Stimulated activated CD4-positive, alpha-beta T cell treated with anti-CD3 and anti-CD28 coated beads, Interleukin-2, amount 100 ng/mL, for 24 hours (primary cell): ENCODE data around the gene FIGNL2.

ENCODE experiments used
- DNase-seq, 2 donors: peaks; one replicate each; pipeline ENCODE4 v3.0.0-alpha.2; 2020

Gene FIGNL2

DNA sequence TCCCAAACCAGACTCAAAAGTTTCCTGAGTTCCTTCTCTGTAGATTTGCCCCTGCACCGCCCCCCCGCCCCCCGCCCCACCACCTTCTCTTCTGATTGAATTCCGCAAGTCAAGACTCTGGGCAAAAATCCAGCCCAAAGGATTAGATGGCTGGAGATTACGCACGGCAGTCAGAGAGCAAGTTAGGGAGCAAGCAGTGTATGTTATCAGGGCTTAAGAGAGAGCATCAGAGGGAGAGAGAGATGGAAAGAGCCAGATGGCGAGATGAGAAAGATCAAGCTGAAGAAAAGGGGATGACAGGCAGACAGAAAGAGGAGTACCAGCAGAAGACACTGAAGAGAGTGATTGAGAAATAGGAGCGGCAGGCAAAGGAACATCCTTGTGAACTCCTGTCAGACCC, 25.5 kb upstream of the FIGNL2 start:
- DNase-seq: no peak

DNA sequence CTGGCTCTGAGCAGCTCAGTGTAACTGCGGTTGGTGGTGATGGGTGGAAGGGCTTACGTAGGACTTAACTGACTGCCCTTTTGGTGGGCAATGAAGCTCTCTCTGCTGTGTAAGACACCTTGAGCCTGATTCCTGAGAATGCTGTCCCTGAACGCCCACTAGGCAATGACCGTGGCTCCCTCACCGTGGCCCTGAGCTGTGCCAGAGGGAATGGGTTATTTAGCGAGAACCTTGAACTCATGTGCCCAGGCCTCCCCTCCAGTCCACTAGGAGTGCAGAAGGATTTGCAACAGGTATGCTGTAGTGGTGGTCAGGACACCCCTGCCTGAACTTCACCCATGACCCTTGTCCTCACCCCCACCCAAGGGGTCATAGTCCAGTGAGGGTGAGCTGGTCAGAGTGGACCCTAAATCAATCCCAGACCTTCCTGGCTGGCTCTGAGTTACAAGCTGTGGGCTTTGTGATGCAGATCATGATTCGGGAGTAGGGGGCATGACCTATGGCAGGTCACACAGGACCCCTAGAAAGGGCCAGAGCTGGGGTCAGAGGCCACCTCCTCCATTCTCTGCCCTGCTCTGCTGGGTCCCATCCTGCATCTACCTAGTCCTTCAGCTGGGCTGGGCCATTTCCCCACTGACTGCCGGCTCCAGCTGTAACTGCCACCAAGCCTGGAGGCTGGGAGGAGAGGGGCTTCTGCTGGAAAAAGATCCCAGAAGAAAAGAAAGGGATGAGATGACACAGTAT, 24.9 kb upstream of the FIGNL2 start:
- no peak for DNase-seq

DNA sequence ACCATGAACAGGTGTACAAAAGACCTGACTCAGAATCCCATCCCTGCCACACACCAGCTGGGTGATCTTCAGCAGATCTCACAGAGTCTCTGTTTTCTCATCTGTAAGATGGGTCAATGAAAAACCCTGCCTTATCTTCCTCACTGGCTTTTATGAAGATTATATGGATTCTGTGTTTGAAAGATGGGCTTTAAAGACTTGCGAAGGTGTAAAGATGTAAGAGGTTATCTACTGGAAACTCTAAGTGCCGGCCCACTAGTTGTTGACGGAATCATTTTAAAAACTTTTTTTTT, 24.1 kb upstream of the FIGNL2 start:
- no peak for DNase-seq

DNA sequence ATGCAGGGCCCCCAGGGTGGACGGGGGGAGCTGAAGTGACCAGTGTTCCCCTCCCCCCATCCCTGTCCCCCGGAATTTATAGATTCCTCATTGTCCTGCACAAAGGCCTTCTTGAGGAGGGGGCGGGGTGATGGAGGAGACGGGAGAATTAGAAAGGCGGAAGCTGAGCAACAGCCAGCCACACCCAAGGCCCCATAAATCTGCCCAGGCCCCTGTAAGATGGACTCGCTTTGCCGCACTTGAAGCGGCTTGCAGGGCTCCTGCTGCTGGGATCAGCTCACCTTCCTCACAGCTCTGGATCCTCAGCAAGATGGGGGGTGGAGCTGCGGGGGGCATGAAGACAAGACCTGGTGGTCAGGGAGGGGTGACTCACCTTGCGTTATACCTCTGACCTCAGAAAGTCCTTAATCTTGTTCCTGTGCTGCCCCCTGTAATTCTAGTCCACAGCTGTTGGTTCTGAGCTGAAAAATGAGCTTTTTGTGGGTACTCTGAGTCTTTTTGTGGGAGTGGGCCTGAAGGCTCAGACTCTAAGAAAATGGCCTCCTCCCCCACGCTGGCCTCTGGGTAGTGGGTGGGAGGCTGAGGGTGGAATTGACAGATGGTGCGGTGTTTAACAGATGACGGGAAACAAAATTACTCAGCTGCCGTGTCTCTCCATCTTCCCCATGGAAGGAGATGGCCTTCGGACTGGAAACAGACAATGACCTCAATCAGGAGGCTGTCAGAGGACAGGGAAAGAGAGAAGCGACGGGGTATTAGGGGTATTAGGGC, 23.6 kb upstream of the FIGNL2 start:
- no peak for DNase-seq

DNA sequence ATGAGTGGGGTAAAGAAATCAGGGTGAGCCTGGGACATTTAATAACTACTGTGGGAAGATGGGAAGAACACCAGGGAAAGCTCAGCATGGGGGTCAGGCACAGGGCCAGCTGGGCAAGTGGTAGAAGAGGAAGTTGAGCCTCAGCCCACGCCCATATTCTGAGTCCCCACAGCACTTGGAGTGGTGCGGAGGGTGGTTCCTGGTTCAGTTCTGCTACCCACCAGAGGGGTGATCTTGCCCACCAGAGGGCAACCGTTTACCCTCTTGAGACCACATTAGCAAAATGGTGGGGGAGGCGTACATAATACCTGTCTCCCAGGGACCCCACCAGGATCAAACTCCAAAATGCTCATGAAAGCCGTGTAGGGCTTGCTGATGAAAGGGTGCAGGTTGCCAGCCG, 22.6 kb upstream of the FIGNL2 start:
- no peak for DNase-seq

DNA sequence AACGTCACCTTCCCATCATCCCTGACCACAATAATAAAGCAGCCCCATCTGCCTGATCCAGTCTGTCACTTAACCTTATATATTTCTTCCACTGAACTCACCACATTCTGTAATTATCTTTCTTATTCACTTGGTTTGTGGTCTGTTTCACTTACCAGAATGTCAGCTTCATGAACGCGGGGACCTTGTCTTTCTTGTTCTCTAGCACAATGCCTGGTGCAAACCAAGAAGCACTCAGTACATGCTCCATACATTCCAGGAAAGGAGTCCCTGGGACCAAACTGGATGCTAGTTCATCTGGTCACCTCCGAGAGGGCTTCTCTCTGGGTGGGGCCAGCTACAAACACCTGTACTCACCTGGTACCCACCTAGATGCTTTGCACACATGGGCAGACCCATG, 22.0 kb upstream of the FIGNL2 start:
- DNase-seq: no peak

DNA sequence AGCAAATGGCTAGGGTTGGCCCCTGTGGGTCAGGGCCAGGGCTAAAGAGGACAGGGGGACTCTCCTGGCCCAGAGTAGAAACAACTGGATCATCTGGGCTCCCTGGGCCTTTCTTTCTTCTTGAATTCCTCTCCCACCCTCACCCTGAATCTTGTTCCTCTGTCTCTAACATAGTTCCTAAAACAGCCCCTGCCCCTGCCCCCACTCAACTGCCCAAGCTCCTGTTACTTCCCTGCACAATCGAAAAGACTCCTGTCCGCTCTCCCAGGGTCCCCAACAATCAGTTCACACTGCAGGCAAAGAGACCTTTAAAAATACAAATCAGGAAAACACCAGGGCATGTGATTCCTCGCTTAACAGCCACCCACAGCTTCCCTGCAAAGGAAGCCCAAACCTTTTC, 21.4 kb upstream of the FIGNL2 start:
- DNase-seq: no peak

DNA sequence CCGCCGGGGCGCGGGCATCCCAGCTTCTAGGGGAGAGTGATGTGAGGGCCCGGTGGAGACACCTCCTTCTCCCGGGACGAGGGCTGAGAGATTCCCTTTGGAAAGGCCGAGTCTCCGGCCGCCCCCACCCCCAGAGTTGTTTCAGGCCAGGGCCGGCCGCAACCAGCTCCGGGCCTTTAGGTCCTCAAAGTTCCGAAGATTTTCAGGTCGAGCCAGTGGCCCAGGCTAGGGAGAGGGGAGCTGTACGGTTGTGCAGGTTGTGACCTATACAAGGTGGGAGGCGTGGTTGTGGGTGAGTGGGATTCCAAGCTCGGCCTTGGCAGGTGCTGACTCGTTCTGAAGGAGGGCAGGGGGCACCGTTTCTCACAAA, 21.0 kb upstream of the FIGNL2 start:
- DNase-seq: no peak

DNA sequence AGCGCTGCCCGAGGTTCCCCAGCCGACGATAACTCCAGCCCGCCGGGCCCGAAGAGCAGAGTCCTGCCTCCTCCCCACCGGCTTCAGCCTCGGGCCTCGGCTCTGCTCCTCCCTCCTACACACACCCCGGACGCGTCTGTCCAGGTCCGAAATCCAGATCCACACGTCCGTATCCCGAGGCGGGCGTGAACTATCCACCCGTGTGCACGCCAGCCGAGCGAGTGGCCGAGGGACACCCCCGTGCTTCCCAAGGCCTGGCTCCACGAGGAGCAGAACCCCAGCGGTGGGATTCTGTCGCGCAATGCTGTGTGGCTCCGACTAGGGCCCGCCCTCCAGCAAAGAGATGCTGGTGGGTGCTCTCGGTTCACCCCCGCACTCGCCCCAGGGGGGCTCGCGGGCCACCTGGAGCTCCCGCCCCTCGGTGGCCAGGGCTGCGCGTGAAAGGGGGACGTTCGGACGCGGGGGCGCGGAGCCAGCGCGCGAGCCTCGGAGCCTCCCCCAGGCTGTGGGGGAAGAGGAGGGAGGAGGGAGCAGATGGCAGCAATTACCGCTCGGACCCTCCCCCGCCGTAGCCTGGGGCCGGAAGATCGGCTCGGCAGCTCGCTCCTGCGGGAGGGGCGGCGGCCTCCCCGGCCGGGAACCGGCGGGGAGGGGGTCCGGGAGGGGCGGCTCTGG, 20.4 kb upstream of the FIGNL2 start:
- DNase-seq: no peak

DNA sequence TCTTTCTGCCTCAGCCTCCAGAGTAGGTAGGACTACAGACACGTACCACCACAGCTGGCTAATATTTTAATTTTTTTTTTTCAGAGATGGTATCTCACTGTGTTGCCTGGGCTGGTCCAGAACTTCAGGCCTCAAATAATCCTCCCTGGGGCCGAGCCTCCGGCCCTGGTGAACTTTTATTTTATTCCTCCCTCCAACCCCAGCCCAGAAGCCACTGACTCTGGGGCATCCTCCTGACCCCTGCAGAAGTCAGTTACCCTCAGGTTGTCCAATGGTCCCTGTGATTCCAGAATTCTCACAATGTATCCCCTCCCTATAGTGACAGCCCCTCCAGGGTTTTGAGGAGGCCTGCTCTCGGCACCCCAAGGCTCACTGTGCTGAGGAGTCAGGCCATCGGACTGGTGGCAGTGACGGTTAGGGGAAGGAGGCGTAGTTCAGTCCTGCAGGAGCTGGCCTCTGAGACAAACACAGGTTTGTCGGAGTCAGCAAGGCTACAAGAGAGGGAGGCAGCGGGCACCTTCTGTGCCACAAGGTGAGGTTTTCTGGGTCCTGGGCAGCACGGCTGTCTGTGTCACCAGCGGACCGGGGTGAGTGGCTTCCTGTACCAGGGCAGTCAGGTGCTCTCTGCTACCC, 19.4 kb upstream of the FIGNL2 start:
- no peak for DNase-seq

DNA sequence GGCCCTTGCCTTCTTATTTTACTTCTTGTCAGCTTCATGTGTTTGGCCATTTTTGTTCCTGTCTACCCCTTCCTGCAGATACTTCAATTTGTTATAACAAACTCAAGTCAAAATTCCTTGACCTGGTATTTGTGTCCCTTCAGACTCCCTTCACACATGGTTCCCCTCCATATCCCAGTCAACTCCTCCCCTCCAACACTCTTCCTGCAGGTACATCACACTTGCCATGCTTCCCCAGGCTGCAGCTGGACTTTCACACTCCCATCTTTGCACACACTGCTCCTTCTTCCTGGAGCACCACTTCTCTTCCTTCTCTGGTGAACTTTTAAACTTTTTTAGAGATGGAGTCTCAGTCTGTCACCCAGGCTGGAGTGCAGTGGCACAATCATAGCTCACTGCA, 18.9 kb upstream of the FIGNL2 start:
- DNase-seq: no peak

DNA sequence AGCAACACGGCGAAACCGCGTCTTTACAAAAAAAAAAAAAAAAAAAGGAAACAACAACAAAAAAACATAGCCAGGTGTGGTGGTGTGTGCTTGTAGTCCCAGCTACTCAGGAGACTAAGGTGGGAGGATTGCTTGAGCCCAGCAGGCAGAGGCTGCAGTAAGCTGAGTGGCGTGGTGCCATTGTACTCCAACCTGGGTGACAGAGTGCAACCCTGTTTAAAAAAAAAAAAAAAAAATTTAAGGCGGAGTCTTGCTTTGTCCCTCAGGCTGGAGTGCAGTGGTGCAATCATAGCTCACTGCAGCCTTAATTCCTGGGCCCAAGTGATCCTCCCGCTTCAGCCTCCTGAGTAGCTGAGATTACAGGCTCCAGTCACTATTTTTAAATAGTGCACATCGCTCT, 18.2 kb upstream of the FIGNL2 start:
- DNase-seq: no peak

DNA sequence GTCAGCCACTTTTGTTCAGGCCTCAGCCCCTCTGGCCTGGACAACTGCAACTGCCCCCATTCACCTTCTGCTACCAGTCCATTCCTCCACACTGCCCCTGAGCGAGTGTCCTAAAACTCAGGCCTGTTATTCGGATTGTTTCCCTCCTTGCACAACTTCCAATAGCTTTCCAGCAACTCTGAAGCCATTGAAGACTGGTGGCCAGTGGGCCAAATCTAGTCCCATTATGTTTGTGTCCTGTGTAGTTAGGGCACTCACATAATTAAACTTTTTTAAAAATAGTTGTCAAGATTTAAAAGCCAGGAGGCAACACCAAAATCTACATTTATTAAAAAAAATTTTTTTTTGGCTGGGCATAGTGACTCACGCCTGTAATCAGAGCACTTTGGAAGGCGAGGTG, 17.8 kb upstream of the FIGNL2 start:
- no peak for DNase-seq

DNA sequence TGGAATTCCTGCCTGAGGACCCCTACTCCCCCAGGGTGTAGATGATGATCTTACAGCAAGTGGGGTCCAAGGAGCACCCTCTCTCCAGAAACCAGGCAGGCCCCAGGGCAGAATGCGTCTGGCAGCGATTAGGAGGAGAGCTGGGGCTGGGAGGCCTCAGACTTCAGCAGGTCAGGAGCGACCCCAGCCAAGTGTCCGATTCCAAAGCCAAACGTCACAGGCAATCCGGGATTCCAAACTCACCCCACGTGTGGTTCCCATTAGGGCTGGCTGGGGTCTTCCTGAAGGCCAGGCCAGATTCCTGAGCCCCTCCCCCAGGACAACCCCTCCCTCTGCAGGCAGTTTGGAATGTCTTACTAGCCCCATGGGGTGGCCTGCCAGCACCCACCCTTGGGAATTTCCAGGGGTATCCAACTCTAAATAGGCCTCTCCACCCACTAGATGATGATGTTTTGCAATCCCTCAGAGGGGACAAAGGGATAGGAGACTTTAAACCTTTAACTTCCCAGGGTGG, 17.3 kb upstream of the FIGNL2 start:
- DNase-seq: no peak

DNA sequence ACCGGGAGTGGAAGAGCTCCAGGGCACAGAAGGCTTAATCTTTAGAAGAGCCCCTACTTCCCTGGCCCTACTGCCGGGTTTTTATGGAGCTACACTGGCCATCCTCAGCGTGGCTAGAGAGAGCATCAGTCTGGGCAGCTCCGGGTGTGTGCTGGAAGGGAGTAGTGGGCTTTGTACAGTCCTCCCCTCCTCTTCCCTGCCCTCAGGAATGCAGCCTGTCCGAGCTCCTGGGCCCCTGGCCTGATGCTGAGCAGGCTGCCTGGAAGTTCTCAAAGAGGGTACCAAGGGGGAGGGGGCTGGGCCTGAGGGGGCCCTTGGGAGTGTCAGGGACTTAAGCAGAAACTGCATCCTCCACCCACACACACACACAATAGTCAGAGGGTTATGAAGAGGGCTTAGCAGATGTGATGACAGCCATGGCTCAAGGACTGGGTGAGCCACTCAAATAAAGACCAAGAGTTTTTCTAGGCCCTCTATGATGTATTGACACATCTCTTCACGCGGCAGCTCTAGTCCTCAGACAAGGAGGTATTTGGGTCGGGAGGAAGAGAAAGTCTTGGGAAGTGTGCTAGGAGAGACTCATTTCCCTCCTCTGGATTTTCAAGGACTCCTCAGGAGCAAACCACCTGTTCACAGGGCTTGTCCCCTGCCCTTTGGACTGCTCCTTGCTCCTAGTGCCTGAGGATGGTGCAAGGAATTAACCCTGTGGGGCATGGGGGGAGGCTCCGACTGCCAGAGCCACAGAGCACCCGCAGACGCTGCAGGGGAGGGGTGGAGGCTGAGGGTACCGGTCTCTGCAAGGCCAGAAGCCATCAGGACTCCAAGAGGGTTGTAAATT, 16.5 kb upstream of the FIGNL2 start:
- no peak for DNase-seq

DNA sequence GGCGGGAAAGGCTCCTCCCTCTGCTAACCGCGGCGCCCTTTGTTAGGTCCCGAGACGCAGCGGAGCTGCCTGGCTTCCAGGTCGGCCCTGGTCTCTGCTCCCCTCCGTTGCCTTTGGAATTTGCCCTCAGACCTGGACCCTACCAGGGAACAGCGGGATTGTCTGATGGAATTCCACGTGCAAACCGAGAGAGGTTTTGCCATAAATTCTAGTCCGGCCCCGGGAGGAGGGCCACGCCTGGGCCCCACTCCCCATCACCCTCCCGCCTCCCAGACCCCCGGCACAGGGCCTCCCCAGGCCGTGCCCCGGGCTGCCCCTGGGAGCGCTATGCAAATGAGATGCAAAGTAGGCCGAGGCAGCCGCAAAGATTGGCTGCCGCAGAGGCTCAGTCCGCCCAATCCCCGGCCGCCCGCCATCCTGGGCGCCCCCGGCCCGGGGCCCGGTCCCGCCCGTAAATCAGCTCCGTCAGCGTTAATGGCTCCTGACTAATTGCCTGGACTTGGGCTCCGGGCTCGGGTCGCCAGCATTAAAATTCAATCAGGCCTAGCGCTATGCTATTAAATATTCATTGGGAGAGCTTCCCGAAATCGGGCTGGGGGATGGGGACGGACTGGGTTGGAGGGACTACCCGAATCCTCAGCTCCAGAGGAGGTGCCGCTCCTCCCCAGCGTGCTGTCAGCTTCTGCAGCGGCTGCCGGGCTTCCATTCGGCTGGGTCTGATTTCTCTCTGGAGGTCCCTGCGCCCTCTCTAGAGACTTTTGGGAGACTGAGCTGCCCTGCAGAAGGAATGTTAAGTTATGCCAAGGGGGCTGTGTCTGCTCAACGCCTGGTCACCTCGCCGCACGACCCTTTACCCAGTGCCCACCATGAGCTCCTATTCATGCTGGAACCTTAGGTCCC, 15.7 kb upstream of the FIGNL2 start:
- DNase-seq: peak; percentile 31 to 51

DNA sequence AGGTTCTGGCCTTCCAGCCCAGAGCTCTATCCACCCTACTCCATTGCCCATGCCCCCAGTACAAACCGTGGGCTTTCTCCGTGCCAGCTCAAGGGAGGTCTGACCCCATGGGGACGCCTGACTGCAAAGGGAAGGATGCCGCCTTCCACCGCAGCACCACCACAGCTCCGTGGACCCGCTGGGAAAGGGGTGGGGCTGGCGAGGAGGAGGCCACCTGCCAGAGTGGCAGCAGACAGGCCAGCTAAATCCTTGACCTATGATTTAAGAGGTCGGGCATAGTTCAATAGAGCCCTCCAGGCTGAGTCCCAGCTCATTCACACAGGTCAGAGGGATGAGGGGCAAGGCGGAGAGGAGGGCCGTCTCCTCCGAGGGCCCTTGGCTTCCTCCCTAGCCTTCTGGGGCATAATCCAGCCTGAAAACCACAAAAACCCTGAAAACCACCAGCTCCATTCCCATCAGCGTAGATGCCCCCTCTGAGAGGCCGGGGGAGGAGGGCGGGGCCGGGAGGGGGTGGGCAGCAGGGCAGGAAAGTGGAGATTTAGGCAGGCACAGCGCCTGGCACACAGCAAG, 14.9 kb upstream of the FIGNL2 start:
- DNase-seq: no peak

DNA sequence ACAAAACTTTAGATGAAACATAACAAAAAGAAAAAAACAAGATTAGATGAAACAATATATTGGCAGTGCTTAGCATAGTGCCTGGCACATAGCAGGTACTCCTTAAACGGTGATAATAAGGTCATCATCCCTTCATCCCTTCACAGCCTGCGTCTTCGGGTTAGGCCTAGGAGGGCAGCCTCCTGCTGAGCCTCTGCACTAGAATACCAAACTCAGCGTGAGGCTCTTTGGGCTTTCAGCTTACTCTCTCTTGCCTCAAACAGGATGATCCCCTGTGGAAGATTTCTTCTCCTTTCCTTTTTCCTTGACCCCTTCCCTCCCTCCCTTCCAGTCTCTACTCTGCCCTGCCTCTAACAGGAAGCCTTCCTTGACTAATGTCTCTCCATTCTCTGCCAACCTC, 14.4 kb upstream of the FIGNL2 start:
- DNase-seq: no peak

DNA sequence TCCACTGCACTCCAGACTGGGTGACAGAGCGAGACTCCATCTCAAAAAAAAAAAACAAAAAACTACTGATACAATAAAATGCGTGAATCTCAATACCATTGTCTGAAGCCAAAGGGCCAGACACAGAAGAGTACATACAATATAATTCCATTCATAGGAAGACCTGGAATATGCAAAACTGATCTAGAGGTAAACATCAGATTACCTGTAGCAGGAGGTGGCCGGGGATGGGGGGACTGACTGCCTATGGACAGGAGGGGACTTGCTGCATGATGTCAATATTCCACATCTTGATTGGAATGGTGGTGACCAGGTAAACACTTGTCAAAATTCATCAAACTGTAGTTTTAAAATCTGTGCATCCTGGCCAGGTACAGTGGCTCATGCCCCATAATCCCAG, 12.5 kb upstream of the FIGNL2 start:
- no peak for DNase-seq

DNA sequence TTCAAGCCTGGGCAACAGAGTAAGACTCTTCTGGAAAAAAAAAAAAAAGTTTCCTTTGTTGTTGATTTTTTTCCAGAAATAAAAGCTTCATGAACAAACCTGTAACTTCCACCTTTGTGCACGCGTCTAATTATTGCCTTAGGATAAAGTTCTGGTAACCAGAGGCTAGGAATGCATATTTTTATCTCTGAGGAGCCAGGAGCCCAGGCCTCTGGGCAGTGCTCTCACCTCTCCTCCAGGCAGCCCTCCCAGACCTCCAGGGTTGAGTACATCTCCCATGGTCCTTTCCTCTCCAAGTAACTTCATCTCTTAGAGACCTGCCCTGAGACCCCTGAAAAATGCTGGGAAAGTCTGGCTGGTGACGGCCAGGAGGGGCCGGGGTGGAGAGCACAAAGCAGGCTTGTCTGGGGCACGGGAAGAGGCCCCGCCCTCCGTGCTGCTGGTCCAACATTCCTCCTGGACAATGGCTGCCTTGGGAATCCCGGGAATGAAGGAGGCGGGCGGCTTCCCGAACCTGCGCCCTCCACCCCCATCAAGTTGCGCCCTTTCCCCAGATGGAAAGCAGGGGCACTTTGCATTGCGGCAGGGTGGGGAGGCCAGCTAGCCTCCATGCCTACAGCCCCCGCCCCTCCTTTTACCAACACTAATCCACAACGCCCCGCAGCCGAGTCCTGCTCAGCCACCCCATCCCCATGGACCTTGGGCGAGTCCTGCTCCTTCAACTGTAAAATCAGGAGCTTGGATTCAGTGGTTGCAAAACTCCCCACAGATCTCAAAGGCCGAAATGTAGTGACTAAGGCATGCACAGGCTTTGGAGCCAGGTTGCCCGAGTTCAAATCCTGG, 7.3 kb upstream of the FIGNL2 start:
- DNase-seq: no peak
